Nephron progenitor cell (in vitro differentiated cells): ENCODE results near the gene OR52B2.

ENCODE experiments used
- DNase-seq: peaks from one replicate; pipeline ENCODE4 v3.0.0; 2021
- H3K27ac Mint-ChIP-seq: 2 replicates; pipeline ENCODE4 v1.8.0; 2021; ENCODE audit warnings: mild to moderate bottlenecking, moderate library complexity, mixed read lengths
- H3K27me3 Mint-ChIP-seq: 2 replicates; pipeline ENCODE4 v1.8.0; 2021; ENCODE audit warnings: mild to moderate bottlenecking, low read depth, mixed read lengths; ENCODE audit not compliant: poor library complexity
- H3K36me3 Mint-ChIP-seq: 2 replicates; pipeline ENCODE4 v1.8.0; 2021; ENCODE audit warnings: low read depth, mixed read lengths
- H3K4me1 Mint-ChIP-seq: 2 replicates; pipeline ENCODE4 v1.8.0; 2021; ENCODE audit warnings: mixed read lengths
- H3K4me3 Mint-ChIP-seq: 2 replicates; pipeline ENCODE4 v1.8.0; 2021; ENCODE audit warnings: mild to moderate bottlenecking, moderate library complexity, mixed read lengths
- H3K9me3 Mint-ChIP-seq: 2 replicates; pipeline ENCODE4 v1.8.0; 2021; ENCODE audit warnings: mild to moderate bottlenecking, moderate library complexity, mixed read lengths
- TF ChIP-seq, protein P1 (sequence below): fragments of 200-600 bp; sonication (generic); IDR thresholded peaks from 2 replicates; pipeline ENCODE4 v1.5.0; 2021; ENCODE audit warnings: antibody characterized with exemption

OR52B2 gene

DNA sequence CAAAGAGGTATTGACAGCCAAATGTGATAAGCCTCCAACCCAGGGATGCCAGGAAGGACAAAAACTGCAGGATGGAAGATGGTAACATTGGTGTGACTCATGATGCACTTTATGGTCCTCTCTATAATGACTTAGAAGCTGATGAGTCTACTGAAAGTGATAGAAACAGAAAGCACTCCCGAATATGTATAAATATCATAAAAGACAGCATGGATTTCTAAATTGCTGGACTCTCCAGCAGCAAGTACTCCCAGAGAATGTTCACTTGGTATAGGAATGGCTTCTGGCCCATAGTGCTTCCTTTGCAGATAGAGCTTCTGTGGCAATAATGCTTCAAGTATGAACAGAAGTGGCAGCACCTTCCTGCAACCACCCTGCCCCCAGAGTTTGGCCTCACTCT, at the start of gene OR52B2:
Gene OR52B2 (minus strand): TSS at position 101 of the 400 bp plus-strand sequence. CDS start 0 bp downstream, at position 101.
- peaks cover 7% of the 10 kb centered on the region for H3K9me3 Mint-ChIP-seq

DNA sequence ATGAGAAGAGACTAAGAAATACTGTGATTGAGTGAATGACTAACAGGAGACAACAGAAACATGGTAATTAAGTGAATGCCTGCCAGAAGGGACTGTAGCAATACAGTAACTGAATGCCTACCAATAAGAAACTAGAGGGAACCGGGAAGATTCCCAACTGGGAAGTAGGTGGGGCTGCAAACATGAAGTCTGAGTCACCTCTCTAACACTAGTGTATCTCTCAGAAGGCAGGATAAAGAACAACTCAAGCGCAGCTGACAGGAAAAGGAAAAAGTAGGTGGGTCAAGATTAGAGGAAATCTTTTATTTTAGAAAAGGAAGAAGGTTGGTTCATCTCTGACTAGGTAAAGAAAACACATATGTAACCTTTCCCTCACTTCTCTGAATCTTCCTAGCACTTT, 49.2 kb upstream of the OR52B2 start:
- TF ChIP-seq, protein P1, sequence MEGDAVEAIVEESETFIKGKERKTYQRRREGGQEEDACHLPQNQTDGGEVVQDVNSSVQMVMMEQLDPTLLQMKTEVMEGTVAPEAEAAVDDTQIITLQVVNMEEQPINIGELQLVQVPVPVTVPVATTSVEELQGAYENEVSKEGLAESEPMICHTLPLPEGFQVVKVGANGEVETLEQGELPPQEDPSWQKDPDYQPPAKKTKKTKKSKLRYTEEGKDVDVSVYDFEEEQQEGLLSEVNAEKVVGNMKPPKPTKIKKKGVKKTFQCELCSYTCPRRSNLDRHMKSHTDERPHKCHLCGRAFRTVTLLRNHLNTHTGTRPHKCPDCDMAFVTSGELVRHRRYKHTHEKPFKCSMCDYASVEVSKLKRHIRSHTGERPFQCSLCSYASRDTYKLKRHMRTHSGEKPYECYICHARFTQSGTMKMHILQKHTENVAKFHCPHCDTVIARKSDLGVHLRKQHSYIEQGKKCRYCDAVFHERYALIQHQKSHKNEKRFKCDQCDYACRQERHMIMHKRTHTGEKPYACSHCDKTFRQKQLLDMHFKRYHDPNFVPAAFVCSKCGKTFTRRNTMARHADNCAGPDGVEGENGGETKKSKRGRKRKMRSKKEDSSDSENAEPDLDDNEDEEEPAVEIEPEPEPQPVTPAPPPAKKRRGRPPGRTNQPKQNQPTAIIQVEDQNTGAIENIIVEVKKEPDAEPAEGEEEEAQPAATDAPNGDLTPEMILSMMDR, result no peak
- Mint-ChIP-seq H3K27ac (no peak overlapping the region), H3K9me3 (no peaks in the 10 kb centered on the region), H3K4me3 (no peak overlapping the region), H3K36me3 (peaks cover 34% of the 10 kb centered on the region), H3K4me1 (no peaks in the 10 kb centered on the region), H3K27me3 (no peaks in the 10 kb centered on the region)
- DNase-seq, result no peak

More for the DNA sequence above, at the start of gene OR52B2:
- Mint-ChIP-seq H3K27me3 (peaks cover 10% of the 10 kb centered on the region), H3K27ac (no peak within 1 kb of the TSS), H3K4me1 (no peaks in the 10 kb centered on the region), H3K4me3 (no peak within 1 kb of the TSS), H3K36me3 (no peaks in the 10 kb centered on the region)
- no peak for DNase-seq
- TF ChIP-seq, protein P1, result no peak

DNA sequence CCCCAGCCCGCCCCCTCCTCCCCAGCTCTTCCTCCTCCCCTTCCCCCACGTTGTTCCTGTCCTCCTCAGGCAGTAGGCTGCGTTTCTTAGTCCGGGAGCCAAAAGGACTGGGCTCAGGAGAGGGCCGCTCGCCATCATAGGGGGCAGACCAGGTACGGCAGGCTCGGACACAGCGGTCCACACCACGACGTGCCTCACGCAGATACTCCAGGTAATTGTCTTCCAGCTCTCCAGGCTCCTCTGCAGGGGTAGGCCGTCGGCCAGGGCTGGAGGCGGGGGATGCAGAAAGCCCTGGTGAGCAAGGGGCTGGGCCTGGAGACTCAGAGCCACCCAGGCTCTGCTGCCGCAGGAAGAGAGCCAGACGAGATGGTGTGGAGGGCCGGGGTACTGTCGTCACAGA, 47.6 kb upstream of the OR52B2 start:
- Mint-ChIP-seq H3K36me3 (peaks cover 34% of the 10 kb centered on the region), H3K9me3 (no peaks in the 10 kb centered on the region), H3K27ac (no peak overlapping the region), H3K4me1 (no peaks in the 10 kb centered on the region), H3K27me3 (no peaks in the 10 kb centered on the region), H3K4me3 (no peak overlapping the region)
- TF ChIP-seq, protein P1, result no peak
- DNase-seq, result no peak

DNA sequence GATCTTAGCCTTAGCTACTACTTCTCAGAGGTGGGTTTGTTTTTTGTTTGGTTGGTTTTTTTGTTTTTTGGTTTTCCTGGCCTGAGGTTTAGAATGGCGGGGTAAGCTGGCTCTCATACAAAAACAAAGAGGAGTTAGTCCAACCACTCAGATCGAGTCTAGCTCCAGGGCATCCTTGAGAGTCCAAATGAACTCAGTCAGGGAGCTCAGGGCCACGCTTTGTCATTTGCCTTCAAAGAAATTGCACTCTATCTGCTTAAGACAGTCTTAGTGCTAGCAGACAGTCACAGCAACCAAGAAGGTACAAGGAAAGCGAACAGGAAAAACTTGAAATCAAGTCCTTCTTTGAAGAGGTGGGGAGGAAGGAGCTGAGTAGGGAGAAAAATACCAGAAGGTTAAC, 46.4 kb upstream of the OR52B2 start:
- H3K27me3 Mint-ChIP-seq, result no peaks in the 10 kb centered on the region
- no peaks in the 10 kb centered on the region for H3K9me3 Mint-ChIP-seq
- peaks cover 34% of the 10 kb centered on the region for H3K36me3 Mint-ChIP-seq
- DNase-seq, result no peak
- TF ChIP-seq, protein P1, result no peak
- no peak overlapping the region for H3K4me3 Mint-ChIP-seq
- H3K4me1 Mint-ChIP-seq, result no peaks in the 10 kb centered on the region
- no peak overlapping the region for H3K27ac Mint-ChIP-seq

DNA sequence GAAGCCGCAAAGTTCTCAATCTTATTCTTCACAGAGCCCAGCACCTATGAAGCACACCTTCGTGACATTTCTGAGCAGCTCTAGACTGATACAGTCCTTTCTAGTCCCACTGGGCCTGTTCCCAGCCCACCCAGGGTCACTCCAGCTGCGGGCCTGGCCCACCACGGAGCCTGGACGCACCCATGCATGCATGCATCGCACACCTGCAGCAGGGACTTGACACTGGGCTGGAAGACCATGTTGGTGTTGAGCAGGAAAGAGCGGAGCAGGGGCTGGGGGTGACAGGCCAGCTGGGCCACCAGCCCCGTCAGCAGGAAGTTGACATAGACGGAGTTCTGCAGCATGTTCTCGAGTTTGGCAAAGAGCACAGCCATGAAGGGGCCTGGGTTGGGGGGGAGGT, 44.4 kb upstream of the OR52B2 start:
- H3K36me3 Mint-ChIP-seq, result peaks cover 31% of the 10 kb centered on the region
- no peak overlapping the region for H3K4me3 Mint-ChIP-seq
- TF ChIP-seq, protein P1, result no peak
- H3K27me3 Mint-ChIP-seq, result no peaks in the 10 kb centered on the region
- H3K9me3 Mint-ChIP-seq, result no peaks in the 10 kb centered on the region
- no peaks in the 10 kb centered on the region for H3K4me1 Mint-ChIP-seq
- H3K27ac Mint-ChIP-seq, result no peak overlapping the region
- no peak for DNase-seq

DNA sequence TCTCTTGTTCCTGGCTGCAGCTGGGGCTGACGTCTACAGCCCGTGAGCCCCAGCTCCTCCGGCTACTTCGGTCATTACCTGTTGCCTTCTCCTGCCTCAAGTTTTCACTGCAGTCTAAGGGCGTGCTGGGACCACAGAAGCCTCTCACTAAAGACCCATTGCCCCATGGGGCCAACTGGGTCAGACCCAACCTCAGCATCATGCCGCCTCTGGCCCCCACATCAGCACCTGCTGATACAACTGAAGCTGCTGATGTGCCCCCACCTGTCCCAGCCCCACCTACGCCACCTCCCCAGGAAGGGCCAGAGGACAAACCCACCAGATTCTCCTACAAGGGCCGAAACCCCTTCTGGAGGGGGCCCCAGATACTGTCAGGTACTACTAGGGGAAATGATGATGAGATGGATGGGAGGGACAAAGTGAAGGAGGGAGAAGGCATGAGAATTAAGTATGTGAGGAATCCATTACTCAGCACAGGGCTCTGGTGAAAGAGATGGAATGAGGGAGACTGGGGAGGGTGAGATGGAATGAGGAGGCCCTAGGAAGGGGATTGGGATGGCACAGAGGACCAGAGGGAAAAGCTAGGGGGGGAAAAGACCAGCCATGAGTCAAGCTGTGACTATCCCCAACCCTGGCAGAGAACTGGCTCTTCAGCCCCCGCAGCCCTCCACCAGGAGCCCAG, 40.3 kb upstream of the OR52B2 start:
- peaks cover 5% of the 10 kb centered on the region for H3K4me1 Mint-ChIP-seq
- no peak overlapping the region for H3K27ac Mint-ChIP-seq
- H3K27me3 Mint-ChIP-seq, result no peaks in the 10 kb centered on the region
- no peak for DNase-seq
- H3K9me3 Mint-ChIP-seq, result no peaks in the 10 kb centered on the region
- peaks cover 19% of the 10 kb centered on the region for H3K36me3 Mint-ChIP-seq
- TF ChIP-seq, protein P1, result no peak
- no peak overlapping the region for H3K4me3 Mint-ChIP-seq
